Nephron progenitor cell (in vitro differentiated cells): Measurements from ENCODE around the gene OSBPL5.

ENCODE experiments used
- DNase-seq: peaks from one replicate; pipeline ENCODE4 v3.0.0; 2021
- H3K27ac Mint-ChIP-seq: 2 replicates; pipeline ENCODE4 v1.8.0; 2021; ENCODE audit warnings: mild to moderate bottlenecking, moderate library complexity, mixed read lengths
- H3K27me3 Mint-ChIP-seq: 2 replicates; pipeline ENCODE4 v1.8.0; 2021; ENCODE audit warnings: mild to moderate bottlenecking, low read depth, mixed read lengths; ENCODE audit not compliant: poor library complexity
- H3K36me3 Mint-ChIP-seq: 2 replicates; pipeline ENCODE4 v1.8.0; 2021; ENCODE audit warnings: low read depth, mixed read lengths
- H3K4me1 Mint-ChIP-seq: 2 replicates; pipeline ENCODE4 v1.8.0; 2021; ENCODE audit warnings: mixed read lengths
- H3K4me3 Mint-ChIP-seq: 2 replicates; pipeline ENCODE4 v1.8.0; 2021; ENCODE audit warnings: mild to moderate bottlenecking, moderate library complexity, mixed read lengths
- H3K9me3 Mint-ChIP-seq: 2 replicates; pipeline ENCODE4 v1.8.0; 2021; ENCODE audit warnings: mild to moderate bottlenecking, moderate library complexity, mixed read lengths
- CTCF ChIP-seq: fragments of 200-600 bp; sonication (generic); IDR thresholded peaks from 2 replicates; pipeline ENCODE4 v1.5.0; 2021; ENCODE audit warnings: antibody characterized with exemption

The OSBPL5 gene

DNA sequence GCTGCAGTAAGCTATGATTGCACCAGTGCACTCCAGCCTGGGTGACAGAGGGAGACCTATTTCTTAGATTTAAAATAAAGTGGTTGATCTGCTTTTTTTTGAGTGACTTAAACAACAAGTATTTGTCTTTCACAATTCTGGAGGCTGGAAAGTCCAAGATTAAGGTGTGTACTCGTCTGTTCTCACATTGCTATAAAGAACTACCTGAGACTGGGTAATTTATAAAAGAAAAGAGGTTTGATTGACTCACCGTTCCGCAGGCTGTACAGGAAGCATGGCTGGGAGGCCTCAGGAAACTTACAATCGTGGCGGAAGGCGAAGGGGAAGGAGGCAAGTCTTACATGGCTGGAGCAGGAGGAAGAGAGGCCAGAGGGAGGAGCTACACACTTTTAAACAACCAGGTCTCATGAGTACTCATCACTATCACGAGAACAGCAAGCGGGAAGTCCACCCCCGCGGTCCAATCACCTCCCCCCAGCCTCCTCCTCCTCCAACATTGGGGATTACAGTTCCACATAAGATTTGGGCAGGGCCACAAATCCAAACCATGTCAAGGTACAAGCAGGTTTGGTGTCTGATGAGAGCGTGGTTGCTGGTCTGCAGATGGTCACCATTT lies 19.7 kb upstream of the OSBPL5 start:
- no peak for DNase-seq
- TF ChIP-seq CTCF, result no peak
- no peak overlapping the region for H3K27ac Mint-ChIP-seq

DNA sequence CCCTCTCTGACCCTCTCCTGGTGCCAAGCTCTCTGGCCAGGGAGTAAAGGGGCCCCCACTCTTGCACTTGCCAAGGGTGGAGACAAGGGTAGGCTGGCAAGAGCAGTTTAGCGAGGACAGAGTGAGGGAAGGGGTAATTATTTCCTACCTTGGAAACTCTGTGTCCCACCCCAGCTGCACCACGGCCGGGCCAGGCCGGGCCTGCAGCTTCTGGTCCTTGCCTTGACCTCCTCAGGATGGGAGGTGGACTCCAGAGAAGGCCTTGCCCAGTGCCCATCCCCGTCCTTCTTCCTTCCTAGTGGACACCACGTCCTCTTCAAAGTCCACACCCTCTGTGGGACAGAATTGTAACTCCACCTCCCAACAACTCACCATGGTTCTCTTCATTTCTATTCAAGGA lies 18.4 kb upstream of the OSBPL5 start:
- no peak for DNase-seq
- TF ChIP-seq CTCF, result no peak
- H3K9me3 Mint-ChIP-seq, result peaks cover 6% of the 10 kb centered on the region
- no peaks in the 10 kb centered on the region for H3K36me3 Mint-ChIP-seq
- H3K27ac Mint-ChIP-seq, result no peak overlapping the region
- peaks cover 9% of the 10 kb centered on the region for H3K4me1 Mint-ChIP-seq
- no peak overlapping the region for H3K4me3 Mint-ChIP-seq
- H3K27me3 Mint-ChIP-seq, result no peaks in the 10 kb centered on the region

More for the DNA sequence above, 19.7 kb upstream of the OSBPL5 start:
- Mint-ChIP-seq H3K27me3 (no peaks in the 10 kb centered on the region), H3K4me3 (no peak overlapping the region), H3K36me3 (no peaks in the 10 kb centered on the region), H3K9me3 (peaks cover 4% of the 10 kb centered on the region), H3K4me1 (peaks cover 22% of the 10 kb centered on the region)

- H3K27ac Mint-ChIP-seq, result no peak overlapping the region
- no peak for TF ChIP-seq CTCF
- peaks cover 4% of the 10 kb centered on the region for H3K27me3 Mint-ChIP-seq
- DNase-seq, result no peak
- peaks cover 11% of the 10 kb centered on the region for H3K9me3 Mint-ChIP-seq
- no peak overlapping the region for H3K4me3 Mint-ChIP-seq
- peaks cover 1% of the 10 kb centered on the region for H3K4me1 Mint-ChIP-seq
- no peaks in the 10 kb centered on the region for H3K36me3 Mint-ChIP-seq
These were observed 17.3 kb upstream of the OSBPL5 start for GRCh38 chr11:3182462-3182852.

GRCh38 chr11:3181725-3182461 lies 16.8 kb upstream of the OSBPL5 start:
- Mint-ChIP-seq H3K9me3 (peaks cover 16% of the 10 kb centered on the region), H3K4me3 (no peak overlapping the region), H3K36me3 (no peaks in the 10 kb centered on the region), H3K27ac (no peak overlapping the region), H3K4me1 (no peaks in the 10 kb centered on the region), H3K27me3 (peaks cover 4% of the 10 kb centered on the region)
- TF ChIP-seq CTCF, result no peak
- no peak for DNase-seq

DNA sequence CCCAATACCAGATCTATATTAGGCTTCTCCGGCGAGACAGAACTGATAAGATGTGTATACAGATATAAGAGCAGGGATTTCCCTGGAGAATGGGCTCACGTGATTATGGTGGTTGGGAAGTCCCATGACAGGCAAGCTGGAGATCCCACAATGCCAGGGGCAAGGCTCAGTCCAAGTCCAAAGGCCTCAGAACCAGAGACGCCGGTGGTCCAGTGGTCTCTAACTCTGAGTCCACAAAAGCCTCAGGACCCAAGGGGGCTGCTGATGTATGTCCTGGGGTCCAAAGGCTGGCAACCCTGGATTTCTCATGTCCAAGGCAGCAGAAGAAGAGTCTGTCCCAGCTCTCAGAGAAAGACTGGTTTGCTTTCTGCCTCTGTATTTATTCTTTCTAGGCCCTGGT lies 15.8 kb upstream of the OSBPL5 start:
- H3K4me3 Mint-ChIP-seq, result no peak overlapping the region
- no peaks in the 10 kb centered on the region for H3K4me1 Mint-ChIP-seq
- DNase-seq, result no peak
- H3K9me3 Mint-ChIP-seq, result peaks cover 26% of the 10 kb centered on the region
- no peak overlapping the region for H3K27ac Mint-ChIP-seq
- no peak for TF ChIP-seq CTCF
- no peaks in the 10 kb centered on the region for H3K36me3 Mint-ChIP-seq
- H3K27me3 Mint-ChIP-seq, result peaks cover 7% of the 10 kb centered on the region

GRCh38 chr11:3178349-3178748 lies 13.2 kb upstream of the OSBPL5 start:
- Mint-ChIP-seq H3K36me3 (no peaks in the 10 kb centered on the region), H3K27me3 (peaks cover 10% of the 10 kb centered on the region), H3K4me1 (no peaks in the 10 kb centered on the region), H3K27ac (no peak overlapping the region), H3K9me3 (peaks cover 32% of the 10 kb centered on the region), H3K4me3 (no peak overlapping the region)
- TF ChIP-seq CTCF, result no peak
- DNase-seq, result no peak
